Peyer's patch (tissue), 4 donors: ENCODE data around the gene FERD3L. TPM values are rescaled to one million over a fixed set of nuclear protein-coding genes. Genes with fewer than 3 reads are reported as not detected.

Experiments used
- DNase-seq, 3 donors: peaks; one replicate each; pipeline ENCODE4 v3.0.0-alpha.2; 2017 to 2019
- H3K27ac ChIP-seq, 4 donors: fragments of 200-600 bp; sonication (generic); one replicate each; pipeline ENCODE4 v1.5.1; 2016 to 2019
- H3K27me3 ChIP-seq, 2 donors: fragments of 200-600 bp; sonication (generic); one replicate each; pipeline ENCODE4 v1.5.1; 2019
- H3K36me3 ChIP-seq, 3 donors: fragments of 200-600 bp; sonication (generic); one replicate each; pipeline ENCODE4 v1.5.1; 2016 to 2019
- H3K4me1 ChIP-seq, 4 donors: fragments of 200-600 bp; sonication (generic); one replicate each; pipeline ENCODE4 v1.5.1; 2016 to 2019
- H3K4me3 ChIP-seq, 4 donors: fragments of 200-600 bp; sonication (generic); 1 replicate in 3 of 4; 2 replicates in 1 of 4; pipeline ENCODE4 v1.5.1; 2016 to 2019; ENCODE audit warnings: mild to moderate bottlenecking in 1 of 4
- H3K9me3 ChIP-seq, 4 donors: fragments of 200-600 bp; sonication (generic); one replicate each; pipeline ENCODE4 v1.5.1; 2016 to 2019; ENCODE audit warnings: mild to moderate bottlenecking in 1 of 4
- CTCF ChIP-seq, 6 experiments: fragments of 450-650 bp in 4 of 6; fragments of 200-600 bp in 2 of 6; sonication (generic) in 1 of 6; IDR thresholded peaks; one replicate each; pipeline ENCODE4 v1.5.1; 2017 to 2019; ENCODE audit warnings: antibody characterized with exemption in 6 of 6, mild to moderate bottlenecking in 3 of 6, moderate library complexity in 1 of 6
- POLR2A ChIP-seq, 2 donors: fragments of 450-650 bp; IDR thresholded peaks; one replicate each; pipeline ENCODE4 v1.5.1; 2017; ENCODE audit warnings: antibody characterized with exemption in 2 of 2, mild to moderate bottlenecking in 2 of 2, moderate library complexity in 2 of 2
- total RNA-seq, 4 donors: library from RNA; depleted of rRNA; stranded (reverse); fragments of >200 nt; gene quantifications; one replicate each; pipeline ENCODE4 v1.1.0, GENCODE V29; 2016

FERD3L gene
- total RNA-seq, 4 donors from 2014 or later: not detected

GRCh38 chr7:19116121-19117090 lies 28.8 kb downstream of the FERD3L start:
- no peak for TF ChIP-seq CTCF (IDR thresholded peaks at IDR 0.05)
- TF ChIP-seq POLR2A (IDR thresholded peaks at IDR 0.05): no peak
- H3K27me3 ChIP-seq: peaks cover 0 to 12% of the 10 kb centered on the region in 2 donors
- no peaks in the 10 kb centered on the region for H3K9me3 ChIP-seq
- peak overlapping the region; percentile 24 to 52 (median 48) for H3K4me3 ChIP-seq
- no peaks in the 10 kb centered on the region for H3K36me3 ChIP-seq
- peaks cover 0 to 21% (median 0%) of the 10 kb centered on the region in 4 donors for H3K4me1 ChIP-seq
- DNase-seq: no peak
- H3K27ac ChIP-seq: no peak overlapping the region

- H3K9me3 ChIP-seq: no peaks in the 10 kb centered on the region
- peaks cover 0 to 21% (median 0%) of the 10 kb centered on the region in 4 donors for H3K4me1 ChIP-seq
- TF ChIP-seq POLR2A (IDR thresholded peaks at IDR 0.05) (no peak), CTCF (IDR thresholded peaks at IDR 0.05) (no peak)
- H3K4me3 ChIP-seq: no peak overlapping the region
- DNase-seq: no peak
- H3K36me3 ChIP-seq: no peaks in the 10 kb centered on the region
- peaks cover 0 to 12% of the 10 kb centered on the region in 2 donors for H3K27me3 ChIP-seq
- H3K27ac ChIP-seq: no peak overlapping the region
Observed at GRCh38 chr7:19114551-19114855, 30.7 kb downstream of the FERD3L start.

GRCh38 chr7:19113855-19114550 lies 31.2 kb downstream of the FERD3L start:
- no peak for TF ChIP-seq CTCF (IDR thresholded peaks at IDR 0.05)
- no peak for TF ChIP-seq POLR2A (IDR thresholded peaks at IDR 0.05)
- H3K36me3 ChIP-seq: no peaks in the 10 kb centered on the region
- no peak overlapping the region for H3K27ac ChIP-seq
- no peak for DNase-seq
- H3K4me1 ChIP-seq: peaks cover 0 to 21% (median 0%) of the 10 kb centered on the region in 4 donors
- no peak overlapping the region for H3K4me3 ChIP-seq
- H3K9me3 ChIP-seq: no peaks in the 10 kb centered on the region
- peaks cover 0 to 12% of the 10 kb centered on the region in 2 donors for H3K27me3 ChIP-seq

GRCh38 chr7:19113002-19113350 lies 32.2 kb downstream of the FERD3L start:
- no peak for TF ChIP-seq CTCF (IDR thresholded peaks at IDR 0.05)
- TF ChIP-seq POLR2A (IDR thresholded peaks at IDR 0.05): no peak
- H3K27me3 ChIP-seq: peaks cover 0 to 5% of the 10 kb centered on the region in 2 donors
- DNase-seq: no peak
- H3K4me1 ChIP-seq: peaks cover 0 to 15% (median 0%) of the 10 kb centered on the region in 4 donors
- no peak overlapping the region for H3K4me3 ChIP-seq
- H3K9me3 ChIP-seq: no peaks in the 10 kb centered on the region
- no peak overlapping the region for H3K27ac ChIP-seq
- H3K36me3 ChIP-seq: no peaks in the 10 kb centered on the region

GRCh38 chr7:19112274-19113001 lies 32.8 kb downstream of the FERD3L start:
- H3K36me3 ChIP-seq: no peaks in the 10 kb centered on the region
- TF ChIP-seq POLR2A (IDR thresholded peaks at IDR 0.05): no peak
- no peak for TF ChIP-seq CTCF (IDR thresholded peaks at IDR 0.05)
- peaks cover 0 to 11% (median 0%) of the 10 kb centered on the region in 4 donors for H3K4me1 ChIP-seq
- DNase-seq: no peak
- peaks cover 0 to 5% of the 10 kb centered on the region in 2 donors for H3K27me3 ChIP-seq
- no peaks in the 10 kb centered on the region for H3K9me3 ChIP-seq
- H3K27ac ChIP-seq: no peak overlapping the region
- no peak overlapping the region for H3K4me3 ChIP-seq
